Heart left ventricle (tissue), 13 donors: ENCODE data around the gene ITPR2.
"Not testable (repeated sequence)": the region's sequence is repeated elsewhere in the genome, so short reads cannot be mapped to it uniquely, and the experiment has no call there.

Experiments
- POLR2A ChIP-seq, 2 donors: fragments of 450-650 bp; IDR thresholded peaks; one replicate each; pipeline ENCODE4 v1.6.1; 2017; ENCODE audit warnings: antibody characterized with exemption in 2 of 2, mild to moderate bottlenecking in 2 of 2, moderate library complexity in 2 of 2
- TF ChIP-seq, protein P1 (sequence below), 12 donors: fragments of 200-600 bp; sonication (generic) in 4 of 12; IDR thresholded peaks; one replicate each; pipeline versions ENCODE4 v1.5.0 to v1.8.0; 2018 to 2022; ENCODE audit warnings: antibody characterized with exemption in 12 of 12, mild to moderate bottlenecking in 5 of 12
- donor health status: ischemic (EF 13 %, LVEDD 7.1; RV severe dilation, severe dysfunction).
- donor health status: DM: no; HTN: yes; CAD: no.
- donor health status: DM: no; HTN: no; CAD: no.
- donor health status: ischemic (EF 25% LVEDD 6.9; RV normal size, moderate dysfunction).
- donor health status: ischemic (EF 25% LVEDD 5.7; RV mildly dilated, moderate dysfunction).
- donor health status: ischemic (EF 35%, LVEDD 5.7; RV mildly dilated, moderate dysfunction).
- donor health status: nonischemic (EF 11% LVEDD 7.7; RV severe dilation, severe dysfunction).
- donor health status: DM: yes; HTN: yes; CAD: no.
- donor health status: PGD.
- donor health status: ischemic (EF 29% LVEDD 5.4; RV normal size, mild dysfunction).
- donor health status: nonischemic (EF 23%, LVEDD 6.1; RV moderate dilation, normal function).

DNA sequence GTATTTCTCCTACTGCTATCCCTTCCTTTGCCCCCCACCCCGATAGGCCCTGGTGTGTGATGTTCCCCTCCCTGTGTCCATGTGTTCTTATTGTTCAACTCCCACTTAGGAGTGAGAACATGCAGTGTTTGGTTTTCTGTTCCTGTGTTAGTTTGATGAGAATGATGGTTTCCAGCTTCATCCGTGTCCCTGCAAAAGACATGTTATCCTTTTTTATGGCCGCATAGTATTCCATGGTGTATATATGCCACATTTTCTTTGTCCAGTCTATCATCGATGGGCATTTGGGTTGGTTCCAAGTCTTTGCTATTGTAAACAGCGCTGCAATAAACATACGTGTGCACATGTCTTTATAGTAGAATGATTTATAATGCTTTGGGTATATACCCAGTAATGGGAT lies 522.5 kb downstream of the ITPR2 start:
- TF ChIP-seq, protein P1, sequence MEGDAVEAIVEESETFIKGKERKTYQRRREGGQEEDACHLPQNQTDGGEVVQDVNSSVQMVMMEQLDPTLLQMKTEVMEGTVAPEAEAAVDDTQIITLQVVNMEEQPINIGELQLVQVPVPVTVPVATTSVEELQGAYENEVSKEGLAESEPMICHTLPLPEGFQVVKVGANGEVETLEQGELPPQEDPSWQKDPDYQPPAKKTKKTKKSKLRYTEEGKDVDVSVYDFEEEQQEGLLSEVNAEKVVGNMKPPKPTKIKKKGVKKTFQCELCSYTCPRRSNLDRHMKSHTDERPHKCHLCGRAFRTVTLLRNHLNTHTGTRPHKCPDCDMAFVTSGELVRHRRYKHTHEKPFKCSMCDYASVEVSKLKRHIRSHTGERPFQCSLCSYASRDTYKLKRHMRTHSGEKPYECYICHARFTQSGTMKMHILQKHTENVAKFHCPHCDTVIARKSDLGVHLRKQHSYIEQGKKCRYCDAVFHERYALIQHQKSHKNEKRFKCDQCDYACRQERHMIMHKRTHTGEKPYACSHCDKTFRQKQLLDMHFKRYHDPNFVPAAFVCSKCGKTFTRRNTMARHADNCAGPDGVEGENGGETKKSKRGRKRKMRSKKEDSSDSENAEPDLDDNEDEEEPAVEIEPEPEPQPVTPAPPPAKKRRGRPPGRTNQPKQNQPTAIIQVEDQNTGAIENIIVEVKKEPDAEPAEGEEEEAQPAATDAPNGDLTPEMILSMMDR (IDR thresholded peaks at IDR 0.05), result not testable (repeated sequence)
- not testable (repeated sequence) for TF ChIP-seq POLR2A (IDR thresholded peaks at IDR 0.05)
